Activated T-helper 1 cell treated with anti-CD3 and anti-CD28 coated beads, Interleukin-2, amount 50 U/mL, for 16 hours (primary cell): Measurements from ENCODE around the gene METTL1.

Experiments used
- DNase-seq, 2 donors: peaks; one replicate each; pipeline ENCODE4 v3.0.0-alpha.2; 2020; ENCODE audit warnings: low read depth in 1 of 2, low spot score in 1 of 2

The METTL1 gene

DNA sequence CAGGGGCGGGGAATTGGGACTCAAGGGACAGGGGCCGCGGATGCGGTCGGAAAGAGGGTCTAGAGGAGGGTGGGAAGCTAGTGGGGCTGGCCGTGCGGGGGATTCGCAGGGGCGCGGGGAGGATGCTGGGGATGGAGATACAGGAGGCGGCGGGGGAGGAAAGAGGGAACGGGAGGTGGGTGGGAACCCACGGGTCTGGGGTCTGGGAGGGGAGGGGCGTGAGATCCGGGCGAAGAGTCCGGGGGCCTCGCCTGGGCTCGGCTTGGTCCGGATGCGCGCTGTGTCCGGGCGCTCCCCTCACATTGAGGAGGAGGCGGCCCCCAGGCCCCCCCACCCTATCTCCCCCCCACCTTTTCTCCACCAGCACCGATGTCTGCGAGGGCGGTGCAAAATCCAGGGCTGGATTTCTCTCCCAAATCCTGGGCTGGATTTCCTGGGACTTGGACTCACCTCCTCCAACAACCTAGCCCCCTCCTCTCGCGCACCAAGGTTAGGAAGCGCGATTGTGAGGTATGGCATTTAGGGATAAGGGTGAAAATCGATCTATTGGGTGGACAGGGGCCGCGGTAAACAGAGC, 33.2 kb downstream of the METTL1 start, which contains the start of gene AGAP2:
AGAP2 (minus strand) TSS at position 82 of the 577 bp plus-strand sequence. CDS start 496 bp downstream, outside the sequence.
- DNase-seq, result no peak

DNA sequence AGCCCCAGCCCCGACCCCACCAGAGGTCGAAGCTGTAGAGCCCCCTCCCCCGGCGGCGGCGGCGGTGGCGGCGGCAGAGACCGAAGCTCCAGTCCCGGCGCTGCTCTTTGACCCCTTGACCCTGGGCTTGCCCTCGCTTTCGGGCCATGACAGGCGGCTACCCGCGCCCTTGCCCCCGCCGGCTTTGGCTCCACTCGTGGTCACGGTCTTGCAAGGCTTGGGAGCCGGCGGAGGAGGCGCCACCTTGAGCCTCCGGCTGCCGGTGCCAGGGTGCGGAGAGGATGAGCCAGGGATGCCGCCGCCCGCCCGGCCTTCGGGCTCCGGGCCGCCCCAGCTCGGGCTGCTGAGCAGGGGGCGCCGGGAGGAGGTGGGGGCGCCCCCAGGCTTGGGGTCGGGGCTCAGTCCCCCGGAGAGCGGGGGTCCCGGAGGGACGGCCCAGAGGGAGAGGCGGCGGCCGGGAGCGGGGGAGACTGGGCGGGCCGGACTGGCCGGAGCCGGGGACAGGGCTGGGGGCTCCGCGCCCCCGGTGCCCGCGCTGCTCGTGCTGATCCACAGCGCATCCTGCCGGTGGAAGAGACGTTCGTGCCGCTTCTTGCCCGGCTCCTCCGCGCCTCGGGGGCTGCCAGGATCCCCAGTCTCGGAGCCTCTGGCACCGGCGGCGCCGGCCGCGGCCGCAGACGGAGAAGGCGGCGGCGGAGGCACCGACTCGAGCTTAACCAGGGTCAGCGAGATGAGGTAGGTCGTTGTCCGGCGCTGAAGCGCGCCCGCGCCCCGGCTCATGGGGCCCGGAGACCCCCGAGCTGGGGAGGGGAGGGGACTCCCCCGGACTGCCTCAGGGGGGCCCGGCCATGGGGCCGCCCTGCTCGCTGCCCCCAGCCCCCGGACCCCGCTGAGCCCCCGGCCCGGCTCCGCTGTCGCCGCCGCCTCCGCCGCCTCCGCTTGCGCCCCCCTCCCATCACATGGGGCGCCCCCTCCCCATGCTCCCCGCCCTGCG, 34.1 kb downstream of the METTL1 start:
- no peak for DNase-seq

DNA sequence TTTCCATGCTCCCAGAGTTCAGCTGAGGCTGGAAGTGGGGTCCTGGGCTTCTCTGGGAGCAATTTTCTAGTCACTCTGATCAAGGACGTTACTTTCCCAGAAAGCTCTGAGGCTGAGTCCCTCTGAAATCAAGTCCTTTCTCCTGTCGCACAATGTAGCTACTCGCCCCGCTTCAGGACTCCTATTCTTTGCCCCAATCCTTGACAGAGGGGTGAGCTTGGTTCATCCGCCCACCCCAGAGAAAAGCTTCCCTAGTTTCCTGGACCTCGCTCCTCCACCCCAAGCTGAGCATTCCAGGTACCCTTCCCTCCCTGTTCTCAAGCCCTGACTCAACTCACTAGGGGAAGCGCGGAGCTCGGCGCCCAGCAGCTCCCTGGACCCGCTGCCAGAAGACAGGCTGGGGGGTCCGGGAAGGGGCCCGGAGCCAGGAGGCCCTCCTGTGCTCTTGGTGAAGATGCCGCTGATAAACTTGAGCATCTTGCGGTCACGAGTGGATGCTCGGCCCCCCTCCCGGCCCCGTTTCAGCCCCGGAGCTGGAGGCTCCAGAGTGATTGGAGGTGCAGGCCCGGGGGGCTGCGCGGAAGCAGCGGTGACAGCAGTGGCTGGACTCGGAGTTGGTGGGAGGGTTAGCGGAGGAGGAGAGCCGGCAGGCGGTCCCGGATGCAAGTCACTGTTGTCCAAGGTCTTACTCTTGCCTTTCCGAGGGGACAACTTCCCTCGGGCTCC, 35.0 kb downstream of the METTL1 start:
- DNase-seq, result no peak

DNA sequence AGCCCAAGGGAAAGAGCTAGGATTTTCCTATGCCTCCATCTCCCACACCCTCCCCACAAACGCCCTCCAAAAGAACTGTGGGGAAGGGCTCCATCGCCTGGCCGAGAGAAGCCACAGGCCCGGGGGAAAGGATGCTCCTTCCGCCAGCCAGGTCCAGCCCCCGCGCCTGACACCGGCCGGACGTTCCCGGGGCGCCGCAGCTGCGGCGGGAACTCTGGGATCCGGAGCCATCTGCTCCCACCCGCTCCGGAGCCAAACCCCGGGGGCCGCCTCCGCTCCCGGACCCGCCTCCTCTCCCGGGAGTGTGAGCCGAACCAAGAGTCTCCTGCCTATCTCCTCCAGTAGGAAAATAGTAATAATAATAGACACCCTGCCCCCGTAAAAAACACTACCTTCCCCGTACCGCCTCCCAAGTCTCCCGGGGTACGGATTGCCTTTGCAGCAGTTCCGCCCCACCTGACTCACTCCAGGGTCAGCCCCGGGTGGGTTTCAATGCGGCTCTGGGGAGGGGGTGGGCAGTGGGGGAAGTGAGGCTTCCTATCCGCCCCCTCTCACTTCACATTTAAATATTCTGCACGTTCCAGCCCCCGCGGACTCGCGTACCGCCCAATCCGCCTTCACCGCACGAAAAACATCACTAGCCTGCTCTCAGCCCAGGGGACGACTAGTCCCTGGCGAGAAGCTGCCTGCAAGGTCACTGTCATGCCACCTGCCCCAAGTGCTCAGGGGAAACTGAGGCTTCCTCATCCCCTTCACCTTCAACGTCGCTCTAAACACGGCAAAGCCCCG, 35.8 kb downstream of the METTL1 start:
- DNase-seq, result no peak

DNA sequence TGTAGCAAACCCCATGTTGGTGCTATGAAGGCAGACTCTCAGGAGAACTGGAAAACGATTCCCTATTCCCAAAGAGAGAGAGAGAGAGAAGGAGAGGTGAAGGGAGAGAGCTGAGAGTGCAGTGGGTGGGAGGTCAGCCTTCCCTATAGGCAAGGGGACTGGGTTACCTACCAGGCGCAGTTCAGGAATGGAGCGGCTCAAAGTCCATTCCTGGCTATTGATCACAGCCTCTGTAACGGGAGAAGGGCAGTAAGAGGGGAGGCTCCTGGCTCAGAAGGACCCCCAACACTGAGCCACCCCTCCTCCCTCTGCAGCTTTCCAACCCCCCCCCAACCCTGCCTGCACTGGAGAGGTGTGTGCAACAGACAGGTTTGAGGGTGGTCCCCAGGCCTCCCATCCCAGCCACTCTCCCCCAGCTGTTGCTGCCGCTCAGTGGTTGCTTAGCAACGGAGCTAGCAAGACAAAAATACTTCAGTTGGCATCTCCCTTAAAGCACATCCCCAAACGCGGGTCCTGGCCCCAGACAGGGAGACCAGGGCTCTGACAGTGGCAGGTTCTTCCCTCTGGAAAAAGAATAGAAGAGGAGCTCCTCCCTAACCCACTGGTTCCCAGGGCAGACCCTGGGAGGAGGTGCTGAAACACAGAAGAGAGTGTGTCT, 36.6 kb downstream of the METTL1 start:
- DNase-seq, result no peak

DNA sequence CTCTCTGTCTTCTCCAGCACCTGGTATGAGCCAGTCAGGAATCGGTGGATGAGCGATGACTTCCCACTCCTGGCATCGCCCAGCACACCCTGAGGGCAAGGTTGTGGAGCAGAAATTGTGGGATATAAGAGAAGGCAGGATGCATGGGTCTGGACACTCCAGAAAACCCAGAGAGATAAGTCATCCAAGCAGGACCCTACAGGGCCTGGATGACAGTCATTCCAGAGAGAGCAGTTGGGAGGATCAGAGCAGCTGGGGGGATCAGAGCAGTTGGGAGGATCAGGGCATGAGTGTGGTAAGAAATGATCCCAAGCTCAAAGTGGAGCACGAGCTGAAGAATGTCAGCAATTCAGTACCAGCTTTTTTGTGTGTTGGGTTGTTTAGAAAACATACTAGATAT, 37.3 kb downstream of the METTL1 start:
- DNase-seq, result no peak

DNA sequence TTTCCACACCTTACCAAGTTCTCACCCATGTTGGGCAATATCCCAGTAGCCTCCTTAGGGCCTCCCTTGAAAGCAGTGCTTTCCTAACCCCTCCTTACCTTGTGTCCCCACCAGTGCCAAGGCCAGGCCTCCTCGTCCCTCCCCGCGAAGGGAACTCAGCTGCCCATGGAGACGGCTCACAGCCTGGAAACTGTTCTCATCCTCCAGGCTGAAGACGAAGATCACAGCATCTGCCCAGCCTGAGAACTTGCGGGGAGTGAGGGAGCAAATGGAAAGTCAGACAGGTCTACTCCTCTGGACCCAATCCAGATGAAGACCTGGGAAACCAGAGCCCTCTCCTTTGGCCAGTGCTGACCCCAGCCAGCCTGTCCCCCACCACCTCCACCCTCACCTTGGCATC, 38.0 kb downstream of the METTL1 start:
- DNase-seq, result no peak

DNA sequence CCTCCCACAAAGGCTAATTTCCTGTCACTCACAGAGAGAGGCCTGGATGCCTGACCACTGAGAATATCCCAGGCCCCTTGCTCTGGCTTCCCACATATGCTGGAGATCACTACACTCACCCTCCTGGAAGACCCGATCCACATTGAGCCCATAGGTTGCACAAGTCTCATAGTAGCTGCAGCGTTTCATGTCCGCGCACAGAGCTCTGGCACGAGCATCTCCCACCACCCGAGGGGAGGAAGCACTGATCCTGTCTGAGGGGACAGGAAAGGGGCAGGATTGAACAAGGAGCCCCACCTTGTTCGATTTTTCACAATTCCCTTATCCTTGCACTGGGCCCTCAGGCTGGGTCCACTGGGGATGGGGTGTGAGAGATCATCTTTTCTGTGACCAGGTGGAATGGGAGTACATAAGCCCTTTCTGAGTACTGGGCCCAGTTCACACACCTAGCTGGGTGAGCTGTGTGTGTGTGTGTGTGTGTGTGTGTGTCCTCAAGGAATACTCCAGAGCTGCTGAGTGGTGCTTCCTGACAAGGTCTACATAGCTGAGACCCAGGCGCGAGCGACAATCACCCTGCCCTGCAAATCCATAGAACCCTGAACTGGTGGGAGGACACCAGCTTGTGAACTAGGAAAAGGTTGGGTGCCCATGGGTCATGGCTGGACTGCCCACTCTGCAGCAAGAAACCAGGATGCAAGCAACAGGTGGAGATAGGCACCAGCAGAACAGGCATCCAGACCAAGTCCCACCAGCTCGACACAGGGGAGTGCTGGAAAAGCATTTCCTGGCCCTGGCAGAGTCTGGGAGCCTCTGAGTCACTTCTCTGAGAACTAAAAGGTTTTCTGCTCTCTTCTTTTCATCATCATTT, 38.9 kb downstream of the METTL1 start:
- DNase-seq, result no peak

DNA sequence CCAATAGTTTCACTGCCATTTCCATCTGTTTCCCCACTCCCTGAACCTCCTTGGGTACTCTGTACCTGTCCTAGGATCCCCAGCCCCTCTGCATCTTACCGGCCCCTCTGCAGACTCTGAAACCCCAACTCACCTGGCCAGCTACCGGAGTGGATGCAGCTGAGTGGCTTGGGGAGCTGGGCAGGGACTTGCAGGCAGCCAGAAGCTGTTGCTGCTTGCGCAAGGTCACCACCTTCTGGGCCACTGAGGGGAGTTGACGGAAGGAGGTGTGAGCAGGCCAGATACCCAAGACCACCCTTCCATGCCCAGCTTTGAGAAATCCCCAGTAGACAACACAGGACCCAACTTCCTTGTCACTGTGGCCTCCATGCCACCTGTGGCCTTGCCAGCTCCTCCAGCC, 39.6 kb downstream of the METTL1 start:
- DNase-seq, result no peak

DNA sequence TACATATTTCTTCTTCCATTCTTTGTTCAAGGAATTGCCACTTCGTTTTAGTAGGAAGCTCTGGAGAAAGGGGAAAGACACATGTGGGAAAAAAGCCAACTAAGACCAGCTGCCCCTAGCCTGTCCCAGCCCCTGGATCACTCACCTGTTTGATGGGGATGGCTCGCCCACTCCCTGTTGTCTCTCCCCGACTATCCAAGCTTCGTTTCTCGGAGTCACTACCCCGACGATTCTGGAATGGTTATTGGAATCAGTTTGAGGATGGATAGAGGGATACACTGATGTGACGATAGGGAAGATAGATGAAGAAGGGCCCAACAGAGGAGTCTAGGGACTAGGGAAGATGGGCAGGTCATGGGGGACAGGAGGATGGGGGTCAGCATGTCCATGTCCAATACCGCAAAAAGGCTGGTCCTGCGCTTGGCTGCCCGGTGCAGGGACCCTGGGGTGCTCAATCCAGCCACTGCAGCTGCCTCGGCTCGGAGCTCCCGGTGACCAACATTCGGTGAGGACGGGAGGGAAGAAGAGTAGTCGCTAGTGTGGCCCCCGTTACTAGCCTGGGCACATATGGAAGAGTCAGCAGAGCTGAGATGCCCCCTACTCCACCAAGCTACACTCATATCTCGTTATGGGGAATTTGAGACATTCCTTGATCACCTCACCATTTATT, 40.4 kb downstream of the METTL1 start:
- DNase-seq, result no peak

DNA sequence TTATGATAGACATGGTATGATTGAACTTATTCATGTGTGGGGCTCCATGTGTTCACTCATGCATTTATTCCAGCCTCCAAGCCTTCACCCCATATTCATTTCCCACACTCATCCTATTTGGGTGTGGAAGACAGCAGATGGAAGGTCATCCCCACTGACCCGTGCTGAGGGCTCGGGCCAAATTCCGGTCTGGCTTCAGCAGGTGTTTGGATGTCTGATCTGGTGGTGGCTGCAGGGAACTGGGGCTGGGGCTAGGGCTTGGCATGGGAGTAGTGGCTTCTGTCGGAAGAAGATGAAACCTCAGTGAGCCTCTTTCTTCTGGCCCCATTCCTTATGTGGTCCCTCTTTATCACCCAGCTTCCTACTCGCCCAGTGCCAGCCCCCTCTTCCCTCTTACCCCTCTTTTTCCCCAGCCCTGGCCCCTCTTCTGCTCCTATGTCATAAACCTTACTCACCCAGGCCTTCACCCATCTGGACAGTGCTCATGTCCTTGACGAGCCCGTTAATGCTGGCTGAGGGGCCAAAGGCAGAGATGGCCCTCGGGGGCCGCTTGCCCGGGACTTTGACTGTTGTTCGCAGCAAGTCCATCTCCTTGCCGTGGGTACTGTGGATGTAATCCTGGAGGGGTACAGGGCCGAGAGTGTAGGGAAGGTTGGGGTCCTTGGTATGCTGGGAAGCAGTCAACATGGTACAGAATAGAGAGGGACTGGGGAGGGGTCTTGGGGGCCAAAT, 41.4 kb downstream of the METTL1 start:
- no peak for DNase-seq

DNA sequence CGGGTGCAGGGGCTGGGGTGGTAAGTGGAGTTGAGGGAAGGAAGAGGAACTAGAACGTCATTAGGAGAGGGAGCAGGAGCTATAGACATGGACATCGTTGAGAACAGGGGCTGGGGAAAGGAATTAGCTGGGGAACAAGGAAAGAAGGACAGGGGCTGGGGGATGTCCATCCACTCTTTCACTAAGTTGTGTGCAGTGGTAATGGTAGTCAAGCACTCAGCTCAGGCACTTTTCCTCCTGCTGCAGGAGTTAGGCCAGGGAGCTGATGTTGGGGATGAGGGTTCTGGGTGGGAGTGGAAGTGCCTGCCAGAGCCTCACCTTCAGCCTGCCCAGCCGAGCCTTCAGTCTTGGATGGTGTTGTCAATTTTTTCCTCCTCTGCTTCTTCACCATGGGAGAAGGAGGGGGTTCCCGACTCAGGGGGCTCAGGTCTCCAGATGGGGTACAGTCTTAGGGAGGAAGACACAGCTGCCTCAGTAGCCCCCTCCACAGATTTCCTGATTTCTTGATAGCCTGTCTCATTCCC, 42.5 kb downstream of the METTL1 start:
- DNase-seq, result no peak

DNA sequence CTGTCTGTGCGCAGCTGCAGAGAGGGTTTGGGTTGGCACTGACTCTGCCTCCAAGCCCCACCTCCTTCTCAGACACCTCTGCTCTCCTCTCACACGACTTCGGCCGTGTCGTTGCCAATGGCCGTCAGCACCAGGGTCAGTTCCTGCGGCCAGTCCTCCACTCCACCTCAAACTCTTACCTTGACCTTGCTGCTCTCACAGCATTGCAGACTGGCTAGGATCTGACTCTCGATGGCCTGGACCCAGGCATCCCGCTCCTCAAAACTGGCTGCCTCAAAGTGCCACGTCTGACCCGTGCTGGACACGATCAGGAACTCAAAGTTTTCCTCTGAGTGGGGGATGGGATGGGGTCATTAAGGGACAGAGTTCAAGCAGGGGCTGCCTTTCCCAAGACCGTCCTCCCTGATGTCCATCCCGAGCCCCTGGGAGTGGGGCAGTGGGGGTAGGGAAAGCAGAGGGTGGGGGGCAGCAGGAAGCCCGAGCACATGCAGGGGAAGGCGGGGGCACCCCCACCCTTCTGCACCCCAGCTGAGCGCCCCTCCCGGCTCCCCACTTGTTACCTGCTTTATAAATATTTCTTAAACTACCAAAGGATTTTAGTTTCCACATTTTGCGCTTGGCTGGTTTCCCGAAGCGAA, 44.0 kb downstream of the METTL1 start:
- no peak for DNase-seq

DNA sequence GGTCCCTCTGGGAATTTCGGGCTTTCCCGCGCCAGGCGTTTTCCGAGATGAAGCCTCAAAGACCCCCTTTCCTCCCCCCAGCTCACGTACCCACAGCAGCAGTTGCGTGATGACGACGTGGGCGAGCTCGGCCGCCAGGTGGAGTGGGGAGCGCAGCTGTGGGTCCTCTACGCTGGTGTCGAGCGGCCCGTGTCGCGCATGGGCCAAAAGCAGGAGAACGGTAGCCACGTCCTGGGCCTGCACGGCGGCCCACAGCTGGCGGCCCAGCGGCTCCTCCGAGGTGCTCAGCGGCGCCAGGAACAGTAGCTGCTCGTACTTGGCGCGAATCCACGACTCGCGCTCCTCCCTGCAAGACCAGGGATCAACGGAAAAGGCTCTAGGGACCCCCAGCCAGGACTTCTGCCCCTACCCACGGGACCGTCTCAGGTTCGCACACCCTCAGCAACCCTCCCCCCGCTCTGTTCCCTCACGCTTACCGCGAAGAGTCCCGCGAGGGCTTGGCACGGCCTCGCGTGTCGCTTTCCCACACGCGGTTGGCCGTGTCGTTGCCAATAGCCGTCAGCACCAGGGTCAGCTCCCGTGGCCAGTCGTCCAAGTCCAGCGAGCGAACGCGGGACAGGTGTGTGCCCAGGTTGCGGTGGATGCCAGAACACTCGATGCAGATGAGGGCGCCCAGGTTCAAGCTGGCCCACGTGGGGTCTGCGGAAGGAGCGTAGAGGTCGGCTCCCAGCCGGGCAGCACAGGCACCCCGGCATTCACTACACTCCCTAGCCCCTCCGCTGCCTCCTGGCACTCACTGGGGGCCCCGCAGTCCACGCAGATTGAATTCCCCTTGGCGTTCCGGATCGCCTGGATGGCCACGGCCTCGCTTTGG, 44.8 kb downstream of the METTL1 start:
- DNase-seq, result no peak

DNA sequence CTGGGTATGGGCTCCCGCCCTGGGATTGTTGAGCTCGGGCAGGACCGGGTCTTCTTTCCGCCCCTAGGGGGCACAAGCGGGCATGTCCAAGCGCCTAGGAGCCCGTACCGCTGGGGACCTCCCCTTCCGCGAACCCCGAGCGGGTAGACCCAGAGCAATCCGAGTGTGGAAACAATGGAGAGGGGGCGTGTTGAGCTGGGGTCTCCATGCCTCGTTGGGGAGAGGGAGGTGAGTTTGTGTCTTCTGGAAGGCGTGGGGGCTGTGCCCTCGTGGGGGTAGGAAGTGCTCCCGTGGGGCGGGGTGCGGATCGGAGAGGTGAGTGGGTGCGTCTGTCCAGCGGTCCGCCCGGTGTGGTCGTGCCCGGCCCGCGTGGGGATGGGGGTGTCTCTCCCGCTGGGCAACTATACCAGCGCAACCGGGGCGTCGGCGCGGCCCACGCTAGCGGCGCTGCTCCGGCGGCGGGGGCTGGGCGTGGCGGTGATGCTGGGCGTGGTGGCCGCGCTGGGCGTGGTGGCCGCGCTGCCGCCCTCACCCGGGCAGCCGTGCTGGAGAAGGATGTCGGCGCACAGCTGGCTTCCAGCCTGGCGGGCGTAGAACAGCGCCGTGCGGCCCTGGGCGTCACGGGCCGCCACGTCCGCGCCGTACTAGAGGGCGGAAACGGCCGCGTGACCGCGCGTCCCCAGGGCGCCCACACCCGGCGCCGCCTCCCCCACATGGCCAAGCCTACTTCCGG, 45.6 kb downstream of the METTL1 start:
- no peak for DNase-seq

DNA sequence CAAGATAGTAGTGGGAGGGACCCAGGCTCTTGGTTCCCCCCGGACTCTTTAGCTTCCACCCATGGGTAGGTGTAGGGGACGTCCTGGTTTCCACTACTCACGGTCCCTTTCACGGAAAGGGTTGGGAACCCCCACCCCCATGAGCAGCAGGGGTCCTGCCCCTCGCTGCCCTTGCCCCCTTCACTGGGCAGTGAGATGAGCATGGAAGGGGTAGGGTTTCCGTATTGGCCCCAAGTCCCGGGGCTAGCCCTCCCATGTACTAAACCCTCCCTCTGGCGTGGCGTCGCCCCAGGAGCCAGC, 46.1 kb downstream of the METTL1 start:
- DNase-seq, result no peak
